GM10266 (cell line): ENCODE measurements around the gene MBD3.

Source experiments
- DNase-seq: peaks from one replicate; pipeline ENCODE4 v3.0.0; 2012; ENCODE audit errors: extremely low spot score
- CTCF ChIP-seq: IDR thresholded peaks from 2 replicates; pipeline ENCODE4 v1.5.1; 2012; ENCODE audit warnings: mild to moderate bottlenecking, low read depth; ENCODE audit not compliant: control insufficient read depth, insufficient read depth; ENCODE audit errors: missing control alignments

The MBD3 gene

GRCh38 chr19:1577090-1577928, 15.4 kb downstream of the MBD3 start:
- TF ChIP-seq CTCF: no peak
- no peak for DNase-seq

GRCh38 chr19:1576242-1577089, 16.2 kb downstream of the MBD3 start:
- DNase-seq: no peak
- no peak for TF ChIP-seq CTCF

GRCh38 chr19:1575323-1576241, 17.1 kb downstream of the MBD3 start:
- TF ChIP-seq CTCF: no peak
- no peak for DNase-seq

- DNase-seq: no peak
- TF ChIP-seq CTCF: no peak
These were observed 18.1 kb downstream of the MBD3 start for GRCh38 chr19:1574354-1575136.

- TF ChIP-seq CTCF: no peak
These were observed 19.9 kb downstream of the MBD3 start for GRCh38 chr19:1572795-1573194.

GRCh38 chr19:1571358-1571757, 21.3 kb downstream of the MBD3 start:
- no peak for DNase-seq
- no peak for TF ChIP-seq CTCF

More at GRCh38 chr19:1572795-1573194, 19.9 kb downstream of the MBD3 start:
- DNase-seq: no peak
